Immature natural killer cell (primary cell): ENCODE data around the gene MAG. TPM values are rescaled to one million over a fixed set of nuclear protein-coding genes. Genes with fewer than 3 reads are reported as not detected.
A peak's percentile ranks its signal among the peaks of the same experiment; 100 is the strongest.

Experiments used
- DNase-seq, 3 donors: peaks; one replicate each; pipeline ENCODE4 v3.0.0; 2022; ENCODE audit warnings: mixed read lengths in 1 of 3
- H3K27ac Mint-ChIP-seq, 6 donors: one replicate each; pipeline ENCODE4 v1.8.0; 2020; ENCODE audit warnings: mixed read lengths in 6 of 6, mild to moderate bottlenecking in 5 of 6, inconsistent platforms in 4 of 6, moderate library complexity in 3 of 6
- H3K27me3 Mint-ChIP-seq, 3 donors: one replicate each; pipeline ENCODE4 v1.8.0; 2020 to 2021; ENCODE audit warnings: low read depth in 3 of 3, mild to moderate bottlenecking in 3 of 3, mixed read lengths in 3 of 3, moderate library complexity in 3 of 3, inconsistent platforms in 1 of 3
- H3K36me3 Mint-ChIP-seq, 3 donors: one replicate each; pipeline ENCODE4 v1.8.0; 2020; ENCODE audit warnings: mixed read lengths in 3 of 3, inconsistent platforms in 2 of 3, mild to moderate bottlenecking in 2 of 3
- H3K4me1 Mint-ChIP-seq, 2 donors: one replicate each; pipeline ENCODE4 v1.8.0; 2020; ENCODE audit warnings: inconsistent platforms in 2 of 2, mild to moderate bottlenecking in 2 of 2, mixed read lengths in 2 of 2, moderate library complexity in 1 of 2
- H3K4me3 Mint-ChIP-seq, 5 donors: one replicate each; pipeline ENCODE4 v1.8.0; 2020; ENCODE audit warnings: mild to moderate bottlenecking in 5 of 5, mixed read lengths in 5 of 5, inconsistent platforms in 3 of 5, moderate library complexity in 3 of 5
- H3K9me3 Mint-ChIP-seq, 6 donors: one replicate each; pipeline ENCODE4 v1.8.0; 2020; ENCODE audit warnings: mild to moderate bottlenecking in 6 of 6, mixed read lengths in 6 of 6, inconsistent platforms in 4 of 6, moderate library complexity in 3 of 6
- polyA plus RNA-seq, 3 donors: library from polyadenylated mRNA; unstranded; fragments of 300-500 nt; fragmentation: Illumina TruSeq; gene quantifications; one replicate each; pipeline ENCODE4 v1.2.3, GENCODE V29; 2021

The MAG gene
- polyA plus RNA-seq, 3 donors from 2014 or later, result not detected

GRCh38 chr19:35293808-35294207 is 1.8 kb downstream of the MAG start:
- Mint-ChIP-seq H3K4me3 (no peak overlapping the region), H3K27ac (no peak overlapping the region), H3K9me3 (no peaks in the 10 kb centered on the region), H3K27me3 (peaks cover 0 to 5% (median 0%) of the 10 kb centered on the region in 3 donors), H3K36me3 (no peaks in the 10 kb centered on the region), H3K4me1 (peaks cover 0 to 9% of the 10 kb centered on the region in 2 donors)
- no peak for DNase-seq

- H3K27ac Mint-ChIP-seq, result peak overlapping the region in 1 of 6 donors; percentile 50
- H3K4me1 Mint-ChIP-seq, result peaks cover 0 to 9% of the 10 kb centered on the region in 2 donors
- H3K27me3 Mint-ChIP-seq, result peaks cover 0 to 5% (median 0%) of the 10 kb centered on the region in 3 donors
- no peaks in the 10 kb centered on the region for H3K36me3 Mint-ChIP-seq
- DNase-seq, result no peak
- no peaks in the 10 kb centered on the region for H3K9me3 Mint-ChIP-seq
- H3K4me3 Mint-ChIP-seq, result no peak overlapping the region
These were observed 2.4 kb downstream of the MAG start for GRCh38 chr19:35294328-35294727.

DNA sequence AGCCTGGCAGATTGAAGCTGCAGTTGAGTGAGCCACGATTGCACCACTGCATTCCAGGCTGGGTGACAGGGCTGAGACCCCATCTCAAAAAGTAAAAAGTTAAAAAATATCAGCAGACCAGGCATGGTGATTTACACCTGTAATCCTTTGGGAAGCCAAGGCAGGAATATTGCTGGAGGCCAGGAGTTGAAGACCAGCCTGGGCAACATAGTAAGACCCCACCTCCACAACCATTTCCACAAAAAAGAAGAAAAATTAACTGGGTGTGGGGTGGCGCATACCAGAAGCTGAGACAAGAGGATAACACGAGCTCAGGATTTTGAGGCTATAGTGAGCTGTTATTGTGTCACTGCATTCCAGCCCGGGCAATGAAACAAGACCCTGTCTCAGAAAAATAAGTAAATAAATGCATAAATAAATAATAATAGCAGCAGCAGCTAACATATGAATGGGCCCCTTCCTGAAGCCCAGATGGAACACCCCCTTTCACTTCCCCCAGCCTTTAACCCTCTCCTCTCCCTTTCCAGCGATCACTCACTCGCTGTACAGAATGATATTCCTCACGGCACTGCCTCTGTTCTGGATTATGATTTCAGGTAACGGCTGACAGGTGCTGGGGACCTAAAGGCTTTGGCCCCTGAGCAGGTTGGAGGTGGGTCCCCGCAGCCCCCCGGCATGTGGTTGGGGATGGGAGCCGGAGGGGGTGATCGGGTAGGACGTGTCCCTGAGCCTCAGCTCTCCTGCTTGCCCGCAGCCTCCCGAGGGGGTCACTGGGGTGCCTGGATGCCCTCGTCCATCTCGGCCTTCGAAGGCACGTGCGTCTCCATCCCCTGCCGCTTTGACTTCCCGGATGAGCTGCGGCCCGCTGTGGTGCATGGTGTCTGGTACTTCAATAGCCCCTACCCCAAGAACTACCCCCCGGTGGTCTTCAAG is 3.2 kb downstream of the MAG start:
- Mint-ChIP-seq H3K27ac (no peak overlapping the region), H3K4me1 (peaks cover 0 to 9% of the 10 kb centered on the region in 2 donors), H3K36me3 (no peaks in the 10 kb centered on the region), H3K9me3 (no peaks in the 10 kb centered on the region), H3K27me3 (peaks cover 0 to 5% (median 0%) of the 10 kb centered on the region in 3 donors), H3K4me3 (no peak overlapping the region)
- no peak for DNase-seq

DNA sequence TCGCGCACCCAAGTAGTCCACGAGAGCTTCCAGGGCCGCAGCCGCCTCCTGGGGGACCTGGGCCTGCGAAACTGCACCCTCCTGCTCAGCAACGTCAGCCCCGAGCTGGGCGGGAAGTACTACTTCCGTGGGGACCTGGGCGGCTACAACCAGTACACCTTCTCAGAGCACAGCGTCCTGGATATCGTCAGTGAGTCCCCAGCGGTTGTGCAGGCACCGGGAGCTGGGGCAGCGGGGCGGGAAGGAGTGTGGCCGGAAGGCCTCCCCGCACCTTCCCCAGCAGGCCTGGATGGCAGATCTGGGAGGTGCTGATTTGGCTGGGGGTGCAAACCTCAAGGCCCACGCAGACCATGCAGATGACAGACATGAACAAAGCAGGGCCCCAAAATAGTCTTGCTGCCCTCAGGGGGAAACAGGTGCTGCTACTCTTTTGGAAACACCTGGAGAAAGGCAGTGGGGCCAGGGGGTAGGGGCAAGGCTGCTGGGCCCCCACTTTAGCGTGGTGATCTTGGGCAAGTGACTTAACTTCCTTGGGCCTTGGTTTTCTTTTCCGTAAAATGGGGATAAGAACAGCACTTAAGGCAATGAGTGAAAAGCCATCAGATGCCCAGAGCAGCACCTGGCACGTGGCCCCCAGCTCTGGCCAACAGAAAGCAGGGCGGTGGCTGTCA is 4.0 kb downstream of the MAG start:
- H3K27ac Mint-ChIP-seq, result peak overlapping the region in 1 of 6 donors; percentile 9
- peaks cover 0 to 9% of the 10 kb centered on the region in 2 donors for H3K4me1 Mint-ChIP-seq
- H3K27me3 Mint-ChIP-seq, result peaks cover 0 to 5% (median 0%) of the 10 kb centered on the region in 3 donors
- peak in 2 of 3 donors; percentile 23 to 29 for DNase-seq
- H3K36me3 Mint-ChIP-seq, result no peaks in the 10 kb centered on the region
- H3K9me3 Mint-ChIP-seq, result no peaks in the 10 kb centered on the region
- H3K4me3 Mint-ChIP-seq, result peak overlapping the region in 3 of 5 donors; percentile 7 to 29 (median 23)

DNA sequence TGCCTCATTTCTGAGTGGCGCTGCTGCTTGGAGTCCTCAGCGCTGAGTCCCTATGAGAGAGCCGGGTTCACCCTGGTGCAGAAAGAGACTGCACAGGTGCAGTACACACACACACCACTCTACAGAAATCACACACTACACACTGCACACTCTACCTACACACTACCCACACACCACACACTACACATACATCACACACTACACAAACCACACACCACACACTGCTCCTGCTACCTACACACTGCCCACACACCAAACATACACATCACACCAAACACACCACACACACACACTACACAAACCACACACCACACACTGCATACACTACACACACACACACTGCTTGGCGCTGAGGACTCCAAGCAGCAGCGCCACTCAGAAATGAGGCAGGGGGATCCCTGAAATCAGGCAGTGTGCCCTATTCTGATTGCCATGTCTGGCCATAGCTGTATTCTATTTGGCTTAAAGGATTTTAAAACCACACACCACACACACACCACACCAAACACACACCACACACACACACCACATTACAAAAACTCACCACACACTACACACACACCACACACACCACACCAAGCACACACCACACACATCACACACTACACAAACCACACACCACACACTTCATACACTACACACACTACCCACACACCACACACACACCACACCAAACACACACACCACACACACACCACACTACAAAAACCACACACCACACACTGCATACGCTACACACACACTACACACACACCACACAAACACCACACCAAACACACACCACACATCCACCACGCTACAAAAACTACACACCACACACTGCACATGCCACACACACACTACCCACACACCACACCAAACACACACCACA is 4.9 kb downstream of the MAG start:
- H3K27ac Mint-ChIP-seq, result no peak overlapping the region
- no peak for DNase-seq
- H3K4me3 Mint-ChIP-seq, result no peak overlapping the region
- no peaks in the 10 kb centered on the region for H3K9me3 Mint-ChIP-seq
- no peaks in the 10 kb centered on the region for H3K36me3 Mint-ChIP-seq
- H3K4me1 Mint-ChIP-seq, result peaks cover 0 to 9% of the 10 kb centered on the region in 2 donors
- H3K27me3 Mint-ChIP-seq, result peaks cover 0 to 5% (median 0%) of the 10 kb centered on the region in 3 donors

DNA sequence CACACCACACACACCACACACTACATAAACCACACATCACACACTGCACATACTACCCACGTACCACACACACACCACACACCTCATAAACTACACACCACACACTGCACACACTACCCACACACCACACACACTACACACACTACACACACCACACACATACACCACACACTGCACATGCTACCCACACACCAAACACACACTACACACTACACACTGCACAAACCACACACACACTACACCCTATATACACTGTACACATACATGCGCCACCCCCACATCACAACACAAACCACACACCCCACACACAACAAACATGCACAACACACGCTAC is 5.5 kb downstream of the MAG start:
- no peak overlapping the region for H3K4me3 Mint-ChIP-seq
- H3K4me1 Mint-ChIP-seq, result peaks cover 0 to 9% of the 10 kb centered on the region in 2 donors
- no peaks in the 10 kb centered on the region for H3K36me3 Mint-ChIP-seq
- H3K9me3 Mint-ChIP-seq, result no peaks in the 10 kb centered on the region
- peaks cover 0 to 5% (median 0%) of the 10 kb centered on the region in 3 donors for H3K27me3 Mint-ChIP-seq
- no peak overlapping the region for H3K27ac Mint-ChIP-seq
- DNase-seq, result no peak

GRCh38 chr19:35297922-35298321 is 6.0 kb downstream of the MAG start:
- Mint-ChIP-seq H3K27me3 (peaks cover 0 to 5% (median 0%) of the 10 kb centered on the region in 3 donors), H3K9me3 (no peaks in the 10 kb centered on the region), H3K4me1 (peaks cover 0 to 9% of the 10 kb centered on the region in 2 donors), H3K36me3 (no peaks in the 10 kb centered on the region), H3K27ac (no peak overlapping the region), H3K4me3 (no peak overlapping the region)
- DNase-seq, result no peak

GRCh38 chr19:35298561-35298972 is 6.6 kb downstream of the MAG start:
- H3K4me1 Mint-ChIP-seq, result peaks cover 0 to 9% of the 10 kb centered on the region in 2 donors
- H3K27me3 Mint-ChIP-seq, result peaks cover 0 to 5% (median 0%) of the 10 kb centered on the region in 3 donors
- H3K9me3 Mint-ChIP-seq, result no peaks in the 10 kb centered on the region
- H3K4me3 Mint-ChIP-seq, result no peak overlapping the region
- DNase-seq, result no peak
- H3K27ac Mint-ChIP-seq, result no peak overlapping the region
- H3K36me3 Mint-ChIP-seq, result no peaks in the 10 kb centered on the region

DNA sequence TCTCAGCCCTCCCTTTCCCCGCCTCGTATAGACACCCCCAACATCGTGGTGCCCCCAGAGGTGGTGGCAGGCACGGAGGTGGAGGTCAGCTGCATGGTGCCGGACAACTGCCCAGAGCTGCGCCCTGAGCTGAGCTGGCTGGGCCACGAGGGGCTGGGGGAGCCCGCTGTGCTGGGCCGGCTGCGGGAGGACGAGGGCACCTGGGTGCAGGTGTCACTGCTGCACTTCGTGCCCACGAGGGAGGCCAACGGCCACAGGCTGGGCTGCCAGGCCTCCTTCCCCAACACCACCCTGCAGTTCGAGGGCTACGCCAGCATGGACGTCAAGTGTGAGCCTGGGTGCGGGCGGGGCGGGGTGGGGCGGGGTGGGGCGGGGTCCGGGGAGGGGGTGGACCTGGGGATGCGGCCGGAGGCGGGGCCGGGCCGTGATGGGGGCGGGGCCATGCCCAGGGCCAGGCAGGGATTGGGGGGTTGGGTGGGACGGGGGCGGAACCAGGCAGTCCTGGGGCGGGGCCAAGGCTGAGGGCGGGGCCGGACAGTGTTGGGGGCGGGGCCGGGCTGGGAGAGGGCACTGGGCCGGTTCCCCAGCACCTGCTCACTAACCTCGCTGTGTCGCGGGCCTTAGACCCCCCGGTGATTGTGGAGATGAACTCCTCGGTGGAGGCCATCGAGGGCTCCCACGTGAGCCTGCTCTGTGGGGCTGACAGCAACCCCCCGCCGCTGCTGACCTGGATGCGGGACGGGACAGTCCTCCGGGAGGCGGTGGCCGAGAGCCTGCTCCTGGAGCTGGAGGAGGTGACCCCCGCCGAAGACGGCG is 7.8 kb downstream of the MAG start:
- H3K4me3 Mint-ChIP-seq, result no peak overlapping the region
- peaks cover 0 to 9% of the 10 kb centered on the region in 2 donors for H3K4me1 Mint-ChIP-seq
- H3K9me3 Mint-ChIP-seq, result no peaks in the 10 kb centered on the region
- no peak for DNase-seq
- no peak overlapping the region for H3K27ac Mint-ChIP-seq
- no peaks in the 10 kb centered on the region for H3K36me3 Mint-ChIP-seq
- no peaks in the 10 kb centered on the region for H3K27me3 Mint-ChIP-seq

DNA sequence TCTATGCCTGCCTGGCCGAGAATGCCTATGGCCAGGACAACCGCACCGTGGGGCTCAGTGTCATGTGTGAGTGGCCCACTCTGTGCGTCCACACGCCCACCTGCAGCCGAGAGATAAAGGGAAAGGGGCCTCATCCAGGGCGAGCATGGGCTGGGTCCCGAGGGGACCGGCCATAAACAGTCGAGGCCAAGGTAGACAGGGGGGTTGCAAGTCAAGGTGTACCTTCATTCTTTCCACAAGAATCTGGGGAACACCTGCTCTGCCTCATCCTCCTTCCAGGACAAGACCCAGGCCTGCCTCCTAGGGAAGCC is 8.3 kb downstream of the MAG start:
- Mint-ChIP-seq H3K9me3 (no peaks in the 10 kb centered on the region), H3K27me3 (no peaks in the 10 kb centered on the region), H3K27ac (no peak overlapping the region), H3K4me1 (peaks cover 0 to 9% of the 10 kb centered on the region in 2 donors), H3K4me3 (no peak overlapping the region), H3K36me3 (no peaks in the 10 kb centered on the region)
- no peak for DNase-seq

- Mint-ChIP-seq H3K36me3 (no peaks in the 10 kb centered on the region), H3K27ac (no peak overlapping the region), H3K4me3 (no peak overlapping the region), H3K9me3 (no peaks in the 10 kb centered on the region), H3K27me3 (peaks cover 0 to 1% (median 0%) of the 10 kb centered on the region in 3 donors), H3K4me1 (no peaks in the 10 kb centered on the region)
- DNase-seq, result no peak
These were observed 10.0 kb downstream of the MAG start for GRCh38 chr19:35301961-35302360.

DNA sequence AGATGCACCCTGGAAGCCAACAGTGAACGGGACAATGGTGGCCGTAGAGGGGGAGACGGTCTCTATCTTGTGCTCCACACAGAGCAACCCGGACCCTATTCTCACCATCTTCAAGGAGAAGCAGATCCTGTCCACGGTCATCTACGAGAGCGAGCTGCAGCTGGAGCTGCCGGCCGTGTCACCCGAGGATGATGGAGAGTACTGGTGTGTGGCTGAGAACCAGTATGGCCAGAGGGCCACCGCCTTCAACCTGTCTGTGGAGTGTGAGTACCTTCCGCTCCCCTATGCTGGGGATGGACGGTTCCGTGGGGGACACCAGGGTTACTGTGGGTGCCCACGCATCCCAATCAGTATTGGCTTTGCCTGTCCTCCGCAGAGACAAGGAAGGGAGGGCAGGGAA is 10.5 kb downstream of the MAG start:
- Mint-ChIP-seq H3K4me3 (no peak overlapping the region), H3K27me3 (peaks cover 0 to 1% (median 0%) of the 10 kb centered on the region in 3 donors), H3K36me3 (no peaks in the 10 kb centered on the region), H3K27ac (no peak overlapping the region), H3K9me3 (no peaks in the 10 kb centered on the region), H3K4me1 (no peaks in the 10 kb centered on the region)
- DNase-seq, result no peak

DNA sequence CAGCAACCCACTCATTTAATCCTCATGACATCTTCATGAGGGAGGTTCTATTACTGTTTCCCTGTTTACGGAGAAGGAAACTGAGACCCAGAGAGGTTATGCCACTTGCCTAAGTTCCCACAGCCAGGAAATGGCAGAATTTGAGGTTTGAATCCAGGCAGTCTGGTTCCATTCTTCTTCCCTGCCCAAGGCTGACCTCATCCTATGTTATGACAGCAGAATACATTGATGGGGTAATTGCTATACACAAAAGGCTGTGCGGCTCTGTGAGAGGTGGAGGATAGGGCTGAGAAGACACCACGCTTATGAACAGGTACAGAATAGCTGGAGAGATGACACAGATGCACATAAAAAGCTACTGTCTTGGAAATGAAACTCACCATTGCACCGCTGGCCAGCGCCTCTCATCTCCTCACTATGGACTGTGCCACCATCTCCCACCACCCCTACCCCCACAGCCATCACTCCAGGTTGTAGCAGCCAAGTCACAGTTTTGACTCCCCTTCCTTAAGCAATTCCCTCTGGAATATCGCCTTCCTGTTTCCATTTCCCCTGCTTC is 11.5 kb downstream of the MAG start:
- Mint-ChIP-seq H3K4me1 (no peaks in the 10 kb centered on the region), H3K27me3 (peaks cover 0 to 2% (median 1%) of the 10 kb centered on the region in 3 donors), H3K27ac (no peak overlapping the region), H3K36me3 (no peaks in the 10 kb centered on the region), H3K9me3 (no peaks in the 10 kb centered on the region), H3K4me3 (no peak overlapping the region)
- DNase-seq, result no peak
